GM18909 (cell line): ENCODE data around the gene KCNQ1.

ENCODE experiments used
- ATAC-seq: cut with Tn5 transposase; IDR thresholded peaks from one replicate; pipeline ENCODE4 v1.9.1; 2021; ENCODE audit warnings: mild to moderate bottlenecking; ENCODE audit not compliant: unreplicated experiment, poor library complexity

The KCNQ1 gene

GRCh38 chr11:2870460-2870859, 425.7 kb downstream of the KCNQ1 start:
- no peak for ATAC-seq

- ATAC-seq, result no peak
These were observed 426.3 kb downstream of the KCNQ1 start for GRCh38 chr11:2870969-2871680.

DNA sequence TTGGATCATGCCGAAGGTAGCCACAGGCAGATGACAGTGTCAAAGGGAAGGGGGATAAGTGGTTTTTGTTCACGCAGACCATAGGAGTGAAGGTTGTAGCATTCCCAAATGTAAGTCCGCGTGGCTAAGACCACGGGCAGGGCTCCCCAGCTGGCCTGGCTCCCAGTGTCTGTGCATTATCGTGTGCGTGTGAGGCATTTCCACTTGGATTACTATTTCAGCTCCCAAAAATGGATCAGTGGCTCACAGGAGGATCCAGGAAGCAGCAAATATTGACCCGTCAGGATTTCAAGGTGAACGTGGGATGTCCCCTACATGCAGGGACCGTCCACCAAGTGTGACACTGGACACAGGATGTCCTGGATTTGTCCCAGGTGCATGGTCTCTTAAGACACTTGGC, 430.2 kb downstream of the KCNQ1 start:
- ATAC-seq, result no peak

GRCh38 chr11:2877474-2877873, 432.7 kb downstream of the KCNQ1 start:
- ATAC-seq, result no peak

- ATAC-seq, result no peak
These were observed 434.0 kb downstream of the KCNQ1 start for GRCh38 chr11:2878782-2879181.

DNA sequence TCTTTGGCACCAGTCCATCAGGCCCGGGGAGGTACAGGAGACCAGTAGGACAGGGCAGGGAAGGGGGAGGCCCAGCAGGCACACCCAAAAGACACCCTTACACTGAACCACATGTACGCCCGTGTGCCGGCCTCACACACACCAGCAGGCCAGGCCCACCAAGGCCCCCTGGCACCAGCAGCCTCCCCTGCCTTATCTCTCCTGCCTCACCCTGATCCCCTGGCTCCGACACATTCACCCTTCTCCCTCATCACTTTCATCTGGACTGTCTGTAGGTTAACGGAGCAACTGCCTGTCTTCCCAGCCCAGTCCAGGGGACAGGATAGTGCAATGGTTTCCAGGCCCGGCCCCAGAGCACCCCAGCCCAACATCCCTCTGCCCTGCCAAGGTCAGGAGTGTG, 435.8 kb downstream of the KCNQ1 start:
- no peak for ATAC-seq

DNA sequence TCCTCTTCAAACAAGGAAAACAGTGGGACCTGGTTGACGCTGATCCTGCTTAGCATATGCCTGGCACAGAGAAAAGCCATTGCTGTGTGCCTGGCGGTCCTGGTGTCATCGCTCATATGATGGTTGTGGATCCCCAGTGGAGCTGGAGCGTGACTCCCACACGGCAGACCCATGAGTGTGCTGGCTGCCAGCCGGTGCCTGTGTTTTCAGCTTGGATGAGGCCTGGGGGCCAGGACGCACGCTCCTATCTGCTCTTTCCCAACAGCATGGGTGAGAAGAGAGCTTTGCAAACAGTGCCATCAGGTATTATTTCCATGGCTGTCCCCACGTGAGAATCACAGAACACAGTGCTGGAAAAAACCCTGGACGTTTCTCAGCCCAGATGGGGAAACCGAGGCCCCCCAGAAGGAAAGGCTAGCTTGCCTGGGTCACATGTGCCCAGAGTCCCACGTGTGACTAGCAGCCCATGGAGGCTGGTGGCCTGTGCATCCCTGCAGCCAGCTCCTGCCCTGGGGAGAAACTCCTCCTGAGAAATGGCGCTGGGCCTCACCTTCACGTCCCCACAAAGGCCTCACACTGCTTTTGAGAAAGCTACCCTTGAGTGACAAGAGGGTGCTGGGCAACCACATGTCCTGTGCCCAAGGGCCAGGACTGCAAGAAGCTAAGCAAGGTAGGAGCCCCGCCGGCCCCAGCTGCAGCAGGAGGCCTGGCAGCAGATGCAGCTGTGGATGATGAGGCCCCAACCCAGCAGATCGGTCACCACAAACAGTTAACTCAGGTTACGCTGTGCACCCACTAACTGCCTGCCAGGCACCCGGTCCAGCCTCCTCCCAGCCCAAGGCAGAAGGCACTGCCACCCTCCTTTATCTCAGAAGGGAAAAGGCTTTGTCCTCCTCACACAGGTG, 436.5 kb downstream of the KCNQ1 start:
- no peak for ATAC-seq

DNA sequence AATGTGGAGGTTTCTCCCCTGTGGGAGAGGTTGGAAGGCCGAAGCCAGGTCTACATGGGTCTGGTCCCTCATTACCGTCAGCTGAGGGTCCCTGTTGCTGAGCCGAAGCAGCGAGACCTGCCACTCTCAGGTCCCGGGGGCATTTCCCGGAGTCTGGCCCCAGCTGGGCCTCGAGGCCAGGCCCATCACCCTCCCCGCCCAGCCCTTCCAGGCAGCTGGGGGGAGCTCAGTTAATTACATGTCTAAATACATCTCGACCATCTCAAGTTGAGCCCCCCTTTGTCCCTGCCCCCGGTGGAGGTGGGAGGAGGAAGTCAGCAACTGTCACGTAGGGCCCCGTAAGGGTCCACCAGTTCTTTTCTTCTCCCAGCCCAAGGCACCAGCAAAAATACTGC, 437.2 kb downstream of the KCNQ1 start:
- ATAC-seq, result no peak

- ATAC-seq, result no peak
These were observed 437.7 kb downstream of the KCNQ1 start for GRCh38 chr11:2882396-2883110.

GRCh38 chr11:2883640-2883978, 438.8 kb downstream of the KCNQ1 start:
- ATAC-seq, result no peak

DNA sequence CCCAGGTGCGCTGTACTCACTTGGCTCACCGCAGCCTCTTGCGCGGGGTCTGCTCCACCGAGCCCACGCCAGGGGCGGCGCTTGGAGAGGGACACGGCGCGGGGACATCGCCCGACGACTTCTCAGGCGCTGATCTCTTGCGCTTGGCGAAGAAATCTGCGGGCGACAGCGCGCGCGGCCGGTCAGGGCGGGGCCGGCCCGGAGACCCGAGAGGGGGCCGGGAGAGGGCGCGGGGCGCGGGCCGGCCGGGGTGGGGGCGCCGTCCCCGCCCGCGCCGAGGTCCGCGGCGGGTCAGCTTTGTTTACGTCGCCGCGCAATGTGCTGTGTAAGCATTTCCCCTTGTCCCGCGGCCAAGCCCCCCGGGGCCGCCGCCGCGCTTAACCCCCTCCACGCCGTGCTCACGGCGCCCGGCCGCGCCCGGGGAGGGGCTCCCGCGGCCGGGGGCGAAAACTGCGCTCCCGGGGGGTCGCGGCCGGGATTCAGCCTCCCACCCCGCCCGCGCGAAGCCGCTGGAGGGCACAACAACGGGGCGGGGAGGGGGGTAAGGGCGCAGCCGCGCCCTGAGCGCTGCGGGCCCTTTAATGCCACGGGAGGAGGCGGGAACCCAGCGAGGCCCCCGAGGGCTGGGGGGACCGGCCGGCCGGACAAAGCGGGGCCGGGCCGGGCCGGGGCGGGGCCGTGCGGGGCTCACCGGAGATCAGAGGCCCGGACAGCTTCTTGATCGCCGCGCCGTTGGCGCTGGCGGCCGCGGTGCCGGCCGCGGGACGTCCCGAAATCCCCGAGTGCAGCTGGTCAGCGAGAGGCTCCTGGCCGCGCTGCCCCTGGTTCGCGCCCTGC, 439.4 kb downstream of the KCNQ1 start:
- ATAC-seq, result no peak

DNA sequence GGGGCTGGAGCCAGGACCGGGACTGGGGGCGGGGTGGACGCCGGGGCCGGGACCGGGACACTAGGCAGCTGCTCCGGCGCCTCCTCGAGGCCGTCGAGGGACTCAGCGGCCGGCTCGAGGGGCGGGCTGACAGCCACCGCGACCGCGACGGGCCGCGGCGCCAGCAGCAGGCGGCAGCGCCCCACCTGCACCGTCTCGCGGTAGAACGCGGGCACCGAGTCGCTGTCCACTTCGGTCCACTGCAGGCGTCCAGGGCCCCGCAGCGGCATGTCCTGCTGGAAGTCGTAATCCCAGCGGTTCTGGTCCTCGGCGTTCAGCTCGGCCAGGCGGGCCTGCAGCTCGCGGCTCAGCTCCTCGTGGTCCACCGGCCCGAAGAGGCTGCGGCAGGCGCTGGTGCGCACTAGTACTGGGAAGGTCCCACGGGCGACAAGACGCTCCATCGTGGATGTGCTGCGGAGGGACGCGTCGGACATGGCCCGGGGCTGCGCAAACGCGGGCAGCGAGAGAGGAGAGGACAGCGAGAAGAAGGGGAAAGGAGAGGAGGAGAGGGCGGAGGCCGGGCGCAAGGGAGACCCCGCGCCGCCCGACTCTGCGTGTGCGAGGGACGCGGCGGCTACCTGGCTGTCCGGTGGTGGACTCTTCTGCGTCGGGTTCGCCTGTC, 440.3 kb downstream of the KCNQ1 start:
- no peak for ATAC-seq

- peak; percentile 71 for ATAC-seq
These were observed 440.9 kb downstream of the KCNQ1 start, which contains the start of gene CDKN1C for GRCh38 chr11:2885678-2886081. Gene CDKN1C, minus strand, starts transcription at chr11:2885775. Its CDS starts 319 bp downstream, at chr11:2885456.

DNA sequence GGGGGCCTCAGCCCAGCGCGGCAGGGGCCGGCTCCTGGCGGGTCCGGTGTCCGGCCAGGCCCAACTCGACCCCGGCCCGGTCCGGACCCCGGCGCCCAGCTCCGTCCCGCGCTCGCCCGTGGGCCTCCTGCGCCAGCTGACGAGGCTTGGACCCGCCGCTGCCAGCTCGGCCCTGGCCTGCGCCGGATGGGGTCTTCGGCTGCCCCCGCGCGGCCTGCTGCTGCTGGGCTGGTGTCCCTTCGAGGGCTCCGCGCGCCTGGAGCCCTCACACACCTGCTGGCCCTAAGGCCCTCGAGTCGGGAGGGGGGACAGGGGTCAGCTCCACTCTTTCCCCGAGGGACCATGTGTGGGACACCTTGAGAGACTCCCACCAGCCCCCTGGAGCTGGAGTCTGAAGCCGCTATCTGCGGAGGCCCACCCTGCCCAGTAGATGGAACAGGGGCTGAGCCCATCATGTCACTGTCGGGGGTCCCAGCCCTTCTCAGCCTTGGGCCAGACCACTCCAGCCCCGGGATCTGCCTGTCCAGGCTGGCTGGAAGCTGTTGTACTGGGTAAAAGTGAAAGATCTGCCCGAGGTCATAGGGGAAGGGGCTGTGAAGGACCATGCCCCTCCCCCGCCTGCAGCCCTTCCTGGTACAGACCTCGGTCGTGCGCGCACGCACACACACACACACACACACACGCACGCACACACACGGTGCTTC, 441.5 kb downstream of the KCNQ1 start:
- peak; percentile 2 for ATAC-seq

- no peak for ATAC-seq
These were observed 442.1 kb downstream of the KCNQ1 start for GRCh38 chr11:2886936-2887335.

- ATAC-seq, result no peak
These were observed 442.8 kb downstream of the KCNQ1 start for GRCh38 chr11:2887515-2888195.

DNA sequence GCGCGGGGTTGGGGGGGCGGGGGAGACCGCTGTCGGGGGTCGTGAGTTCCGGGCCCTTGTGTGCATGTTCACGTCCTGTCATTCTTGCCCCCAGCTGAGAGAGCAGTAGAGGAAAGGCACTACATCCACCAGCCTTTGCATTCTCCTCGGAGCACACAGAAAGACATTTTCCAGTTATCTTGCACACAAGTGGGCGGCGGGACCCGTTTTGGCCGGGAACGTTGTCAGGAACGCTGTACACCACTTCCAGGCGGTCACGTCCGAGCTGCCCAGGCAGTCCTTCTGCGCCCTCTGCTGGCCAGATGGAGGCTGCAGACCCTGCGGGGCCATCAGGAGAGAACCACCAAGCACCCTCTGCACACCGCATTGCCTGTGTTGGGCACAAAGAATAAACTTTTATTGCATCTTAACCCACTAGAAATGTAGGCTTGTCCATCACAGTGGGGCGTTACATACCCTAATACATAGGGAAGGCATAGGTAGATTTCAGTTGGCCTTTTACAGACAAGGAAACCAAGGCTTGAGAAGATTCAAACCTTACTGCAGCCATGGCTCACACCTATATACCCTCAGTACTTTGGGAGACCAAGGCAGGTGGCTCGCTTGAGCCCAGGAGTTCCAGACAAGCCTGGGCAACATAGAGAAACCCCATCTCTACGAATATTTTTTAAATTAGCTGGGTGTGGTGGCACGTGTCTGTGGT, 443.6 kb downstream of the KCNQ1 start:
- ATAC-seq, result no peak
